ENCODE data around the gene PLEKHF1. TPM values are rescaled to one million over a fixed set of nuclear protein-coding genes. Genes with fewer than 3 reads are reported as not detected.
A peak's percentile ranks its signal among the peaks of the same experiment; 100 is the strongest.

The PLEKHF1 gene
- total RNA-seq, 2 donors from 2014 or later: 32.4 to 86.3 TPM

DNA sequence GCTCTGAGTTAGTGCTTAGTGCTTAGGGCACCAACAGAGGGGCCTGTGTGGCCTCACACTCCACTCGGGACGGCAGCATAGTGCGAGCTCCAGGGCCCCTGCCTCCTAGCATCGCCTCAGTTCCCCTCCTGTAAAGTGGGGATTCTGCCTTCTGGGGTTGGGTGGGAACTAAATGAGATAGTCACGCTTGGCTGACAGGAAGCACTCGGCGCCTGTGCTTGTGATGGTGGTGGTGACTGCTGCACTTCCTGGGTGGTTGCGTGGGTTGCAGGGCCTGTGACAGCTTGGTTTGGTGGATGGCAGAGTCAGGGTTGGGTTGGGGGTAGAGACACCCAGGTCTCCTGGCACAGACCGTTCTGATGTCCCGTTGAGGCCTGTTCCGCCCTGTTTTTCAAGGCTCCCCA lies 7.7 kb downstream of the PLEKHF1 start:
- Histone ChIP-seq H3K9me3 (no peaks in the 10 kb centered on the region), H3K4me1 (peaks cover 4 to 91% of the 10 kb centered on the region in 2 donors), H3K4me3 (no peak overlapping the region), H3K27ac (peak overlapping the region; percentile 94 to 96), H3K36me3 (peaks cover 45% of the 10 kb centered on the region), H3K27me3 (no peaks in the 10 kb centered on the region)
- no peak for DNase-seq (ENCODE audit: low spot score)
- TF ChIP-seq, protein P1, sequence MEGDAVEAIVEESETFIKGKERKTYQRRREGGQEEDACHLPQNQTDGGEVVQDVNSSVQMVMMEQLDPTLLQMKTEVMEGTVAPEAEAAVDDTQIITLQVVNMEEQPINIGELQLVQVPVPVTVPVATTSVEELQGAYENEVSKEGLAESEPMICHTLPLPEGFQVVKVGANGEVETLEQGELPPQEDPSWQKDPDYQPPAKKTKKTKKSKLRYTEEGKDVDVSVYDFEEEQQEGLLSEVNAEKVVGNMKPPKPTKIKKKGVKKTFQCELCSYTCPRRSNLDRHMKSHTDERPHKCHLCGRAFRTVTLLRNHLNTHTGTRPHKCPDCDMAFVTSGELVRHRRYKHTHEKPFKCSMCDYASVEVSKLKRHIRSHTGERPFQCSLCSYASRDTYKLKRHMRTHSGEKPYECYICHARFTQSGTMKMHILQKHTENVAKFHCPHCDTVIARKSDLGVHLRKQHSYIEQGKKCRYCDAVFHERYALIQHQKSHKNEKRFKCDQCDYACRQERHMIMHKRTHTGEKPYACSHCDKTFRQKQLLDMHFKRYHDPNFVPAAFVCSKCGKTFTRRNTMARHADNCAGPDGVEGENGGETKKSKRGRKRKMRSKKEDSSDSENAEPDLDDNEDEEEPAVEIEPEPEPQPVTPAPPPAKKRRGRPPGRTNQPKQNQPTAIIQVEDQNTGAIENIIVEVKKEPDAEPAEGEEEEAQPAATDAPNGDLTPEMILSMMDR (IDR thresholded peaks at IDR 0.05): no peak

DNA sequence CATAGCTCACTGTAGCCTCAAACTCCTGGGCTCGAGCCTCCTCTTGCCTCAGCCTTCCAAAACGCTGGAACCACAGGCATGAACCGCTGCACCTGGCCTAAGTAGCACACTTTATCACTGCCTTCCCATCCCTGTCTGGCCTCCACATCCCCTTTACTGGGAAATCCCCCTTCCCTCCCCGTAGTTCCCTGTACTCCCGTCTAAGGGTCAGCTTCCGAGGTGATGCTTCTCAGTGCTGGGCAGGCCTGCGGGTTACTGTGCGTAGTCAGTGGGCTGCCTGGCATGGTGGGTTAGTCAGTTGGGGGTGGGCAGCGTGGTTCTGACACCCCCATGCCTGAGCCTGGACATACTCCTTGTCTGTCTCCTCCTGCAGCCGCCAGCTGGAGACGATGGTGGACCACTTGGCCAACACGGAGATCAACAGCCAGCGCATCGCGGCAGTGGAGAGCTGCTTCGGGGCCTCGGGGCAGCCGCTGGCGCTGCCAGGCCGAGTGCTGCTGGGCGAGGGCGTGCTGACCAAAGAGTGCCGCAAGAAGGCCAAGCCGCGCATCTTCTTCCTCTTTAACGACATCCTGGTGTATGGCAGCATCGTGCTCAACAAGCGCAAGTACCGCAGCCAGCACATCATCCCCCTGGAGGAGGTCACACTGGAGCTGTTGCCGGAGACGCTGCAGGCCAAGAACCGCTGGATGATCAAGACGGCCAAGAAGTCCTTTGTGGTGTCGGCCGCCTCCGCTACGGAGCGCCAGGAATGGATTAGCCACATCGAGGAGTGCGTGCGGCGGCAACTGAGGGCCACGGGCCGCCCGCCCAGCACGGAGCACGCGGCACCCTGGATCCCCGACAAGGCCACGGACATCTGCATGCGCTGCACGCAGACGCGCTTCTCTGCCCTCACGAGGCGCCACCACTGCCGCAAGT lies 8.4 kb downstream of the PLEKHF1 start:
- peak overlapping the region; percentile 94 to 96 for H3K27ac ChIP-seq

DNA sequence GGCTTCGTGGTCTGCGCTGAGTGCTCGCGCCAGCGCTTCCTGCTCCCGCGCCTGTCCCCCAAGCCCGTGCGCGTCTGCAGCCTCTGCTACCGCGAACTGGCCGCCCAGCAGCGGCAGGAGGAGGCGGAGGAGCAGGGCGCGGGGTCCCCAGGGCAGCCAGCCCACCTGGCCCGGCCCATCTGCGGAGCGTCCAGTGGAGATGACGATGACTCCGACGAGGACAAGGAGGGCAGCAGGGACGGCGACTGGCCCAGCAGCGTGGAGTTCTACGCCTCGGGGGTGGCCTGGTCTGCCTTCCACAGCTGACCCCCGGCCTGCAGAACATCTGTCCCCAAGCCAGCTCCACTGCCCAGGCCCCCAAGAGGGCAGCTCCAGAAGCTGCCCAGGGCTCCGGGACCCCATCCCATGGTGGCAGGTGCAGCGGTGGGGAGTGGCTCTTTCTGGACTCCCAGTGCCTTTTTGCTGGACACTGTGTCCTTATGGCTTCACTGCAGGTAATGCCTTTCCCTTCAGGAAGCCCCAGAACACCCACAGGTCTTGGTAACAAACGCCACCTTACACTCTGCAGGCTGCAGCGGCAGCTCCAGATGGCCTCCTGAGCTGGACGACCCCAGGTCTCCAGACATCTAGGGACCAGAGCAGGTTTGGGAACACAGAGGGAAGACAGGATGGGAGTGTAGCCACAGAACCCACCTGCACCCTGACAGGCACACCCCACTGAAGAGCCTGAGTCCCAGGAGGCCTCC lies 9.3 kb downstream of the PLEKHF1 start:
- TF ChIP-seq, protein P1 (IDR thresholded peaks at IDR 0.05): no peak
- Histone ChIP-seq H3K4me3 (no peak overlapping the region), H3K36me3 (peaks cover 45% of the 10 kb centered on the region), H3K9me3 (no peaks in the 10 kb centered on the region), H3K4me1 (peaks cover 4 to 90% of the 10 kb centered on the region in 2 donors), H3K27ac (peak overlapping the region; percentile 94 to 96), H3K27me3 (no peaks in the 10 kb centered on the region)
- DNase-seq (ENCODE audit: low spot score): no peak

More for the DNA sequence above, 8.4 kb downstream of the PLEKHF1 start:
- Histone ChIP-seq H3K9me3 (no peaks in the 10 kb centered on the region), H3K4me3 (no peak overlapping the region), H3K27me3 (no peaks in the 10 kb centered on the region), H3K36me3 (peaks cover 45% of the 10 kb centered on the region), H3K4me1 (peaks cover 4 to 90% of the 10 kb centered on the region in 2 donors)
- TF ChIP-seq, protein P1 (IDR thresholded peaks at IDR 0.05): no peak
- no peak for DNase-seq (ENCODE audit: low spot score)

DNA sequence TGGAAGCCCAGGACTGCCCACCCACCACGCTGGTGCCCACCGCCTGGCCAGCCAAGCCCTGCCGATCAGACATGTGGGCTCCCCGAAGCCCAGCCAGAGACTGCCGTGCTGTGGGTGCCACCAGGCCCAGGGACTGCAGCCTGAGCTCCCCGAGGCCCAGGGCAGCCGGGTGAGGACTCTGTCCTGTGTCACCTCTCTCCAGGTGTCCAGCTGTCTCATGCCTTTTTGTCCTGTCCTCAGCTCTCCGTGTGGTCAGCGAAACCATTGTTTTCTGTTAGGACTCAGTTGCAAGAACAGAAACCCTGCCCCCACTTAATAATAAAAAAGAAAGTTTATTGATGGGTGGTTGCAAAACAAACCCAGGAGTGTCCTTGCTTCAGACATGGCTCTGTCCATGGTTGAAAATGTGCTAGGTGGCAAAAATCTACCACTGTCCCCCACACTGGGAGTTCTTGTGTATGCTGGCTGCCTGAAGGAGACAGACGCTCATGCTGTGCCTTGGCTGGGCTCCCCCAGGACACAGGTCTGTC lies 9.9 kb downstream of the PLEKHF1 start:
- H3K36me3 ChIP-seq: peaks cover 45% of the 10 kb centered on the region
- no peak for DNase-seq (ENCODE audit: low spot score)
- TF ChIP-seq, protein P1 (IDR thresholded peaks at IDR 0.05): no peak
- H3K9me3 ChIP-seq: no peaks in the 10 kb centered on the region
- H3K4me1 ChIP-seq: peaks cover 4 to 94% of the 10 kb centered on the region in 2 donors
- no peaks in the 10 kb centered on the region for H3K27me3 ChIP-seq
- H3K4me3 ChIP-seq: no peak overlapping the region
- H3K27ac ChIP-seq: peak overlapping the region; percentile 94 to 96

DNA sequence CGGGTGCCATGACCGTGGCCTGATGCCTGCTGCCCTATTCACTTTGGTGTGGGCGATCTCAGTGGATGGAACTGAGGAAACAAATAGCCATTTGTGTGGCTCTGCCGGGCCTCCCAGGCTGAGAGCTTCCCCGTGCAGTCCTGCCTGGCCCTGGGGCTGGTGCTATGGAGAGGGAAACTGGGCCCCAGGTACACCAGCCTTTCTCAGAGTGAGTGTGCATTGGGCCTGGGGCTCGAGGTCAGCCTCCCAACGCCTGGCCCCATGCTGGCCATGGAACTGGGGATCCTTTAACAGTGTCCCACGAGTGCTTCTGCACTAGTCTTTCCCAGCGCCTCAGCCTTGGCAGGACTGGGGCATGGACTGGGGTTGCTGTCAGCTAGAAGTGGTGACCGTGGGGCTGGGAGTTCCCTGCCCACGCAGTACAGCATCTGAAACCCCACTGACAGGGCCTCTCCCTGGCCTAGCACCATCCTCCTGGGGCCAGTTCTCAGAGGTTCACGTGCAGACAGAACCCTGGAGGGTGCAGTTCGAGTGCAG lies 10.5 kb downstream of the PLEKHF1 start:
- H3K27me3 ChIP-seq: no peaks in the 10 kb centered on the region
- TF ChIP-seq, protein P1 (IDR thresholded peaks at IDR 0.05): no peak
- H3K9me3 ChIP-seq: no peaks in the 10 kb centered on the region
- peaks cover 45% of the 10 kb centered on the region for H3K36me3 ChIP-seq
- peaks cover 4 to 98% of the 10 kb centered on the region in 2 donors for H3K4me1 ChIP-seq
- peak overlapping the region; percentile 94 to 96 for H3K27ac ChIP-seq
- DNase-seq (ENCODE audit: low spot score): no peak
- no peak overlapping the region for H3K4me3 ChIP-seq
